HG02885 (cell line): ENCODE results near the gene PRPF40B.
"Not testable (repeated sequence)": the region's sequence is repeated elsewhere in the genome, so short reads cannot be mapped to it uniquely, and the experiment has no call there.

Source experiments
- ATAC-seq: cut with Tn5 transposase; IDR thresholded peaks from one replicate; pipeline ENCODE4 v1.9.1; 2021; ENCODE audit warnings: mild to moderate bottlenecking; ENCODE audit not compliant: unreplicated experiment, poor library complexity

Gene PRPF40B

GRCh38 chr12:49623142-49623904 lies at the start of gene PRPF40B:
Gene PRPF40B (plus strand): TSS chr12:49623561. CDS start chr12:49623591, 30 bp downstream.
- peak; percentile 79 for ATAC-seq

GRCh38 chr12:49577589-49578315 lies 45.6 kb upstream of the PRPF40B start:
- no peak for ATAC-seq

GRCh38 chr12:49578471-49579112 lies 44.8 kb upstream of the PRPF40B start:
- no peak for ATAC-seq

GRCh38 chr12:49580572-49581535 lies 42.5 kb upstream of the PRPF40B start:
- no peak for ATAC-seq

- no peak for ATAC-seq
Measured at GRCh38 chr12:49582201-49582600, 41.2 kb upstream of the PRPF40B start.

- ATAC-seq = no peak
Measured at GRCh38 chr12:49582850-49583249, 40.5 kb upstream of the PRPF40B start.

- no peak for ATAC-seq
Measured at GRCh38 chr12:49583366-49584094, 39.8 kb upstream of the PRPF40B start.

- ATAC-seq = no peak
Measured at GRCh38 chr12:49584591-49584990, 38.8 kb upstream of the PRPF40B start.

GRCh38 chr12:49585477-49586459 lies 37.6 kb upstream of the PRPF40B start:
- ATAC-seq = no peak

- ATAC-seq = no peak
Measured at GRCh38 chr12:49587174-49587908, 36.0 kb upstream of the PRPF40B start.

- no peak for ATAC-seq
Measured at GRCh38 chr12:49588281-49588680, 35.1 kb upstream of the PRPF40B start.

- ATAC-seq = no peak
Measured at GRCh38 chr12:49588721-49589516, 34.4 kb upstream of the PRPF40B start.

- ATAC-seq = no peak
Measured at GRCh38 chr12:49598527-49598926, 24.8 kb upstream of the PRPF40B start.

- ATAC-seq = no peak
Measured at GRCh38 chr12:49599961-49600360, 23.4 kb upstream of the PRPF40B start.

- ATAC-seq = no peak
Measured at GRCh38 chr12:49603721-49604120, 19.6 kb upstream of the PRPF40B start.

- no peak for ATAC-seq
Measured at GRCh38 chr12:49604856-49605255, 18.5 kb upstream of the PRPF40B start.

GRCh38 chr12:49605539-49605938 lies 17.8 kb upstream of the PRPF40B start, which contains the start of gene FAM186B:
Gene FAM186B (minus strand): TSS chr12:49605639. CDS start chr12:49605477, 162 bp downstream.
- ATAC-seq = not testable (repeated sequence)
